Skeletal muscle satellite cell (primary cell): ENCODE data around the gene DCTN2.
"Not testable (repeated sequence)": the region's sequence is repeated elsewhere in the genome, so short reads cannot be mapped to it uniquely, and the experiment has no call there.

Experiments used
- H3K27me3 ChIP-seq: 2 replicates; pipeline ENCODE4 v1.7.0; 2013; ENCODE audit warnings: low read length; ENCODE audit not compliant: control insufficient read depth, insufficient read depth
- H3K36me3 ChIP-seq: 2 replicates; pipeline ENCODE4 v1.7.0; 2013; ENCODE audit warnings: mild to moderate bottlenecking, control low read depth, low read length; ENCODE audit not compliant: insufficient read depth
- H3K4me1 ChIP-seq: 2 replicates; pipeline ENCODE4 v1.7.0; 2013; ENCODE audit warnings: low read length; ENCODE audit not compliant: control insufficient read depth, insufficient read depth
- H3K4me2 ChIP-seq: 2 replicates; pipeline ENCODE4 v1.7.0; 2013; ENCODE audit warnings: mild to moderate bottlenecking, low read length
- H3K4me3 ChIP-seq: 2 replicates; pipeline ENCODE4 v1.7.0; 2013; ENCODE audit warnings: low read length
- H3K9ac ChIP-seq: 2 replicates; pipeline ENCODE4 v1.7.0; 2013; ENCODE audit warnings: mild to moderate bottlenecking, low read depth, low read length, moderate library complexity
- H3K9me3 ChIP-seq: replicated peaks from 2 replicates; pipeline ENCODE4 v1.7.0; 2013; ENCODE audit warnings: mild to moderate bottlenecking, control low read depth, low read length

DCTN2 gene

DNA sequence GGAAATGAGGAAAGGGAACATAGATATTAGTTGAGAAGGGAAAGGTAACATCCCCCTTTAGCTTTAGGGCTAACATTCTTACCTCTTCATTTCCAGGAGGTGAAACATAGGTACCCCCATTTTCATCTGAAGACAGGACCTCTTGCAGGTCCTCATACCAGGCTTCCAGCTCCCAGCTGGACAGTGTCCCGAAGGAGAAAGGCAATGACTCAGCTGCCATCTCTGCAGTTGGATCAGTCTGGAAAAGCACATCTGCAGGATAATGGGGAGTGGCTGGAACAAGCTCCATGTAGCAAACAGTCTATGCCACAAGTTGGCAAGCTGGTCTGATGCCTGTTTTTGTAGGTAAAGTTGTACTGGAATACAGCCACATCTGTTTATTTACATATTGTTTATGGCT, 29.8 kb downstream of the DCTN2 start:
- peaks cover 39% of the 10 kb centered on the region for H3K4me1 ChIP-seq
- H3K4me2 ChIP-seq, result peak overlapping the region; percentile 17
- H3K36me3 ChIP-seq, result peaks cover 73% of the 10 kb centered on the region
- H3K9me3 ChIP-seq, result no peaks in the 10 kb centered on the region
- no peak overlapping the region for H3K9ac ChIP-seq
- H3K4me3 ChIP-seq, result no peak overlapping the region
- H3K27me3 ChIP-seq, result no peaks in the 10 kb centered on the region

DNA sequence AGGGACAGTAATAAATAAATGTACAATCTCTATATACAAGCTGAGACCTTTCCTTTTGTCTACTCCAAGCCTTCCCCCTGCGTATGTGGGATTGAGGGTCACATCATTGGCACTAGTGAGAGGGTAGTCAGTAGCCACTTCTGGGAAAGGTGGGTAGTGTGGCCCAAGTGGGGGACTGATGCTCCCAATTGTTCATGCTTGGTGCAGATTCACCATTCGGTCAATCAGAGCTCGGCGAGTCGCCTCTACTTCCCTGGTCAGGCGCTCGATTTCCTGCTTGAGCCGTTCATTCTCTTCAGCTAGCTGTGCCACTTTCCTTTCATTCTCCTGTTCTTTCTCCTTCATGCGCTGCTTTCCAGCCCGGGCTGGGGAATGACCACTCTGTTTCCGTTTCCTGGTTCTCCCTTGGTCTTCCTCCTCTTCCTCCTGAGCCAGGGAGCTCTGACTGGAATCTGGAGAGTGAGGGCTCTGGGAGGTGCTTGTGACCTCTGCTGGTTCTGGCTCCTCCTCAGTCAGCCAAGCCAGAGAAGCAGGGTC, 30.3 kb downstream of the DCTN2 start:
- peaks cover 34% of the 10 kb centered on the region for H3K4me1 ChIP-seq
- no peak overlapping the region for H3K4me3 ChIP-seq
- H3K4me2 ChIP-seq, result no peak overlapping the region
- no peaks in the 10 kb centered on the region for H3K9me3 ChIP-seq
- no peaks in the 10 kb centered on the region for H3K27me3 ChIP-seq
- peaks cover 78% of the 10 kb centered on the region for H3K36me3 ChIP-seq
- no peak overlapping the region for H3K9ac ChIP-seq

DNA sequence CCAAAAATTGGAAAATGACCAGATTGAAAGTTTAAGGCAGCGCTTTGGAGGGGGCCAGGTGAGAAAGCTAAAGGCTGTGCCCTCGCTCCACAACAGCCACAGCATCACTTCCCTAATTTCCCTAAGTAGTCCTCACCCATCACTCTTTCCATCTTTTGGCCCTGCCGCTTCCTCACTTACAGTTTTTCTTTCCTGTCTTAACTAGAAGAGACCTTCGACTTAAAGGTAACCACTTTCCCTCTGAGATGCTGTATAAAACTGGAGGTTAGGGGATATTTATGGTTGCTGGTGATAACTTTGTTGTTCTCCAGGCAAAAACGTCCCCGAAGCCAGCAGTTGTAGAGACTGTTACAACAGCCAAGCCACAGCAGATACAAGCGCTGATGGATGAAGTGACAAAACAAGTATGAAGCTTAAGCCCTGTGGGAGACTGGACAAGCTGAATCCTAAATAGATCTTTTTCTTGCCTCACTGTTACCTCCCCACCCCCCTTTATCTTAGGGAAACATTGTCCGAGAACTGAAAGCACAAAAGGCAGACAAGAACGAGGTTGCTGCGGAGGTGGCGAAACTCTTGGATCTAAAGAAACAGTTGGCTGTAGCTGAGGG, 31.0 kb downstream of the DCTN2 start:
- no peak overlapping the region for H3K4me2 ChIP-seq
- H3K9ac ChIP-seq, result no peak overlapping the region
- H3K27me3 ChIP-seq, result no peaks in the 10 kb centered on the region
- no peaks in the 10 kb centered on the region for H3K9me3 ChIP-seq
- H3K4me1 ChIP-seq, result peaks cover 28% of the 10 kb centered on the region
- peaks cover 83% of the 10 kb centered on the region for H3K36me3 ChIP-seq
- no peak overlapping the region for H3K4me3 ChIP-seq

DNA sequence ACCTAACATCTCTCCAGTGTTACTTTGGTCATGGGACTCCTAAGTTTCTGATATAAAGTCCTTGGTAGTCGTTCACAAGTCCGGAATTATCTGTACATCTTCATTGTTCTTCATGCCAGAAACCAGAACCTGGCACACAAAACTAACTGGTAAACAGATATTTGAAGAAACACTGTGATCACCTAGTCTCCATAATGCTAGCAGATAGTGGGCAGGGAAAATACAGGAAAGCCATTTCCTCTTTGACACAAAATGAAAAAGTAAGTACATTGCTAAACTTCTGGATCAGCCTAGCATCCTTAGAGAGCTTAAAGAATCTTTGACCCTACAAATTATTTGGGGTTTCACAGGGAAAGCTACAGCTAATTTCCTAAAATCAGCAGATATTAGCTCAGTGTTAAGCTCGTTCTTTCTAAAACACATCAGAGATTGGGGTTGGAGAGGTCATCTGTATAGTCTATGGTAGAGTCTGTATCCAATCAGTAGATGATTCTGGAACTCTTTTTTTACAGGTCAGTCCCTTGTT, 31.5 kb downstream of the DCTN2 start:
- no peak overlapping the region for H3K4me2 ChIP-seq
- H3K4me1 ChIP-seq, result peaks cover 24% of the 10 kb centered on the region
- H3K4me3 ChIP-seq, result no peak overlapping the region

DNA sequence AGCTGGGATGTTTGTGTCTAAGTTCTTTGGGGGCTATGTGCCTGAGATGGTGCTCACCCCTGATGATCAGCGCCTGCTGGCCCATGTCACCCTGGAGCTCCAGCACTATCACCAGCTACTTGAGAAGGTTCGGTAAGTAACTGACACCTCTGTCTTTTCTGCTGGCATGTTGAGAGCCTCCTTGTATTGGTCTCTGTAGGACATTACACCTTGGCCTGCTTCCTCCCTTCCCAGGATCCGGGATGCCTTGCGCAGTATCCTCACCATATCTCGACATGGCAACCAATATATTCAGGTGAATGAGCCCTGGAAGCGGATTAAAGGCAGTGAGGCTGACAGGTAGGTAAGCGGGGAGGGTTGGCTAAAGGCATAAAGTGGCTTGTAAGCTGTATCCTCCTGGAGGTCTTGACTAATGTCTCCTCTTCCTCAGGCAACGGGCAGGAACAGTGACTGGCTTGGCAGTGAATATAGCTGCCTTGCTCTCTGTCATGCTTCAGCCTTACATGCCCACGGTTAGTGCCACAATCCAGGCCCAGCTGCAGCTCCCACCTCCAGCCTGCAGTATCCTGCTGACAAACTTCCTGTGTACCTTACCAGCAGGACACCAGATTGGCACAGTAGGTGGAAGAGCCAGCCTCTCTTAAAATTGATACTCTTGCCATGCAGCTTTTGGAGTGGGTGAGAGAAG, 32.1 kb downstream of the DCTN2 start:
- no peaks in the 10 kb centered on the region for H3K27me3 ChIP-seq
- peaks cover 83% of the 10 kb centered on the region for H3K36me3 ChIP-seq
- H3K4me1 ChIP-seq, result peaks cover 24% of the 10 kb centered on the region
- H3K9ac ChIP-seq, result no peak overlapping the region
- H3K4me2 ChIP-seq, result no peak overlapping the region
- no peak overlapping the region for H3K4me3 ChIP-seq
- H3K9me3 ChIP-seq, result no peaks in the 10 kb centered on the region

More for the DNA sequence above, 31.5 kb downstream of the DCTN2 start:
- Histone ChIP-seq H3K27me3 (no peaks in the 10 kb centered on the region), H3K36me3 (peaks cover 83% of the 10 kb centered on the region), H3K9ac (no peak overlapping the region), H3K9me3 (no peaks in the 10 kb centered on the region)

DNA sequence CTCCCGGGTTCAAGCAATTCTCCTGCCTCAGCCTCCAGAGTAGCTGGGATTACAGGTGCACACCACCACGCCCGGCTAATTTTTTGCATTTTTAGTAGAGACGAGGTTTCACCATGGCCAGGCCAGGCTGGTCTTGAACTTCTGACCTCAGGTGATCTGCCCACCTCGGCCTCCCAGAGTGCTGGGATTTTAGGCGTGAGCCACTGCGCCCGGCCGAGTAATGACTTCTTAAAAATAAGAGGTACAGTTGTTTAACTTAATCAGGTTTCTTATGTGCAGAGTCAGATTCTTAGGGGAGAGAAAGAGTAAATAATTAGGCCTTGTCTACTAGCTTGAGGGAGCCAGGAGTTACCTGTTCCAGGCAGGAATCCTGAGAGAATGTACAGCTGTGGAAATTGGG, 32.7 kb downstream of the DCTN2 start:
- H3K27me3 ChIP-seq, H3K9ac ChIP-seq, H3K4me3 ChIP-seq, H3K4me2 ChIP-seq, H3K9me3 ChIP-seq: not testable (repeated sequence)
- H3K36me3 ChIP-seq, result peaks cover 81% of the 10 kb centered on the region
- peaks cover 21% of the 10 kb centered on the region for H3K4me1 ChIP-seq

DNA sequence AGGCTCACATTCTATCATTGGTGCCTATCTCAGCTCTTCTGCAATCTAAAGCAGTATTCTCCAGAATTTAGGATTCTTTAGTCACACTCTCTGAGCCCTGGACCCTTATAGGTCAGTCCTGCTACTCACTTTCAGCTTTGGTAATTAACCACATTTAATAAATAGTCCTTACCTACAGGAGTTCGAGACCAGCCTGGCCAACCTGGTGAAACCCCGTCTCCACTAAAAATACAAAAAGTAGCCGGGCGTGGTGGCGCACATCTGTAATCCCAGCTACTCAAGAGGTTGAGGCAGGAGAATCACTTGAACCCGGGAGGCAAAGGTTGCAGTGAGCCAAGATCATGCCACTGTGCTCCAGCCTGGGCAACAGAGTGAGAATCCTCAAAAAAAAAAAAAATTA, 33.3 kb downstream of the DCTN2 start:
- H3K4me2 ChIP-seq, H3K9ac ChIP-seq: not testable (repeated sequence)
- peaks cover 82% of the 10 kb centered on the region for H3K36me3 ChIP-seq

DNA sequence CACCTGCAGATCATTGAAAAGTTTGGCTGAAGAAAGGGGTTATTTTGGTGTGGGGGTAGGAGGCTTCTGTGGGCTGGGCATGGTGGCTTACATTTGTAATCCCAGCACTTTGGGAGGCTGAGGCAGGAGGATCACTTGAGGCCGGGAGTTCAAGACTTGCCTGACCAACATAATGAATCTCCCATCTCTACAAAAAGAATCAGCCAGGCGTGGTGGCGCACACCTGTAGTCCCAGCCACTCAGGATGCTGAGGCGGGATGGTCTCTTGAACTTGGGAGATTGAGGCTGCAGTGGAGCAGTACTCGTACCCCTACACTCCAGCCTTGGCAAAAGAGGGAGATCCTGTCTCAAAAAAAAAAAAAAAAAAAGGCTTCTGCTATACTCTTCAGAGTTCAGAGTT, 33.7 kb downstream of the DCTN2 start:
- H3K27me3 ChIP-seq, result no peaks in the 10 kb centered on the region
- H3K9ac ChIP-seq, result no peak overlapping the region
- H3K4me3 ChIP-seq, result no peak overlapping the region
- peaks cover 78% of the 10 kb centered on the region for H3K36me3 ChIP-seq
- H3K4me2 ChIP-seq, result no peak overlapping the region
- H3K4me1 ChIP-seq, result peaks cover 11% of the 10 kb centered on the region
- H3K9me3 ChIP-seq, result no peaks in the 10 kb centered on the region

More for the DNA sequence above, 33.3 kb downstream of the DCTN2 start:
- H3K4me1 ChIP-seq, result peaks cover 15% of the 10 kb centered on the region
- H3K27me3 ChIP-seq, H3K9me3 ChIP-seq, H3K4me3 ChIP-seq: not testable (repeated sequence)

DNA sequence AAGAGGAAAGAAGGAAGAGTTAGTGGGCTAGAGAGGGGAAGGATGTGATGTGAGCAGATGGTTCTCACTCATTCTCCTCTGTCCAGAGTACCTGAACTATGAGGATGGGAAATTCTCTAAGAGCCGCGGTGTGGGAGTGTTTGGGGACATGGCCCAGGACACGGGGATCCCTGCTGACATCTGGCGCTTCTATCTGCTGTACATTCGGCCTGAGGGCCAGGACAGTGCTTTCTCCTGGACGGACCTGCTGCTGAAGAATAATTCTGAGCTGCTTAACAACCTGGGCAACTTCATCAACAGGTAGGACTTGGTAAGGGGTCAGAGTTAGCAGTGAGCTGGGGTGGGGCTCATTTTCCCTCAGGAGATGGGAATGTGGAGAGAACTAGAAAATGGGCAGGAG, 34.3 kb downstream of the DCTN2 start:
- Histone ChIP-seq H3K9ac (no peak overlapping the region), H3K9me3 (no peaks in the 10 kb centered on the region), H3K4me2 (no peak overlapping the region), H3K4me1 (peaks cover 5% of the 10 kb centered on the region), H3K4me3 (no peak overlapping the region), H3K27me3 (no peaks in the 10 kb centered on the region), H3K36me3 (peaks cover 73% of the 10 kb centered on the region)

DNA sequence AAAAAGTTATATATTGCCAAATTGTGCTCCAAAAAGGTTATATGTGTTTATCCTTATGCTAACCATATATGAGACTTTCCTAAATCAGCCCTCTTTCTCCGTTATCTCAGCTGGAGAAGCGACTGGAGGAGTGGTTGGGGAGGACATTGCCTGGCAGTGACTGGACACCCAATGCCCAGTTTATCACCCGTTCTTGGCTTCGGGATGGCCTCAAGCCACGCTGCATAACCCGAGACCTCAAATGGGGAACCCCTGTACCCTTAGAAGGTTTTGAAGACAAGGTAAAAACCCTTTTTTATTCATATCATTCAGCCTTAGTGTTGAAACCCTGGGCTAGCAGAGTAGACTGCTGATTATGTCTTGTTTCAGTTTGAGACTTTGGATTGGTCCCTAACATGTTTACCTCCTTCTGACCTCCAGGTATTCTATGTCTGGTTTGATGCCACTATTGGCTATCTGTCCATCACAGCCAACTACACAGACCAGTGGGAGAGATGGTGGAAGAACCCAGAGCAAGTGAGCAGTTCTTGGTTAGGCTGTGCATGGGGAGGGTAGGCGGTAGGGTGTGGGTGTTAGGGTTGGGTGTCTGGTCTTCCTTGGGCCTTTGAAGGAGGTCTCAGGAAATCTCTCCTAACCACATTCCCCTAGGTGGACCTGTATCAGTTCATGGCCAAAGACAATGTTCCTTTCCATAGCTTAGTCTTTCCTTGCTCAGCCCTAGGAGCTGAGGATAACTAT, 35.2 kb downstream of the DCTN2 start:
- Histone ChIP-seq H3K9me3 (no peaks in the 10 kb centered on the region), H3K4me3 (no peak overlapping the region), H3K9ac (no peak overlapping the region), H3K36me3 (peaks cover 64% of the 10 kb centered on the region), H3K4me2 (no peak overlapping the region), H3K4me1 (no peaks in the 10 kb centered on the region), H3K27me3 (no peaks in the 10 kb centered on the region)

DNA sequence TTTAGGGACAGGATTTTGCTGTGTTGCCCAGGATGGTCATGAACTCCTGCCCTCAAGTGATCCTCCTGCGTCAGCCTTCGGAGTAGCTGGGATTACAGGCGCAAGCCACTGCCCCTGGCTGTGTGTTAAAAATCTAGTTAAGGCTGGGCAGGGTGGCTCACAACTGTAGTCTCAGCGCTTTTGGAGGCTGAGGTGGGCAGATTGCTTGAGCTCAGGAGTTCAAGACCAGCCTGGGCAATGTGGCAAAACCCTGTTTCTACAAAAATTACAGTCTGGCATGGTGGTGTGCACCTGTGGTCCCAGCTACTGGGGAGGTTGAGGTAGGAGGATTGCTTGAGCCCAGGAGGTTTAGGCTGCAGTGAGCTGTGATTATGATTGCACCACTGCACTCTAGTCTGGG, 35.8 kb downstream of the DCTN2 start:
- H3K4me3 ChIP-seq, result no peak overlapping the region
- H3K9me3 ChIP-seq, result no peaks in the 10 kb centered on the region
- H3K27me3 ChIP-seq, result no peaks in the 10 kb centered on the region
- peaks cover 62% of the 10 kb centered on the region for H3K36me3 ChIP-seq
- no peaks in the 10 kb centered on the region for H3K4me1 ChIP-seq
- H3K4me2 ChIP-seq, result no peak overlapping the region
- no peak overlapping the region for H3K9ac ChIP-seq
